ENCODE measurements around the gene RBMS2. TPM values are rescaled to one million over a fixed set of nuclear protein-coding genes. Genes with fewer than 3 reads are reported as not detected.
A peak's percentile ranks its signal among the peaks of the same experiment; 100 is the strongest.

The RBMS2 gene
- total RNA-seq, 1 donor from 2014 or later, result 37.2 TPM

- TF ChIP-seq, protein P1, sequence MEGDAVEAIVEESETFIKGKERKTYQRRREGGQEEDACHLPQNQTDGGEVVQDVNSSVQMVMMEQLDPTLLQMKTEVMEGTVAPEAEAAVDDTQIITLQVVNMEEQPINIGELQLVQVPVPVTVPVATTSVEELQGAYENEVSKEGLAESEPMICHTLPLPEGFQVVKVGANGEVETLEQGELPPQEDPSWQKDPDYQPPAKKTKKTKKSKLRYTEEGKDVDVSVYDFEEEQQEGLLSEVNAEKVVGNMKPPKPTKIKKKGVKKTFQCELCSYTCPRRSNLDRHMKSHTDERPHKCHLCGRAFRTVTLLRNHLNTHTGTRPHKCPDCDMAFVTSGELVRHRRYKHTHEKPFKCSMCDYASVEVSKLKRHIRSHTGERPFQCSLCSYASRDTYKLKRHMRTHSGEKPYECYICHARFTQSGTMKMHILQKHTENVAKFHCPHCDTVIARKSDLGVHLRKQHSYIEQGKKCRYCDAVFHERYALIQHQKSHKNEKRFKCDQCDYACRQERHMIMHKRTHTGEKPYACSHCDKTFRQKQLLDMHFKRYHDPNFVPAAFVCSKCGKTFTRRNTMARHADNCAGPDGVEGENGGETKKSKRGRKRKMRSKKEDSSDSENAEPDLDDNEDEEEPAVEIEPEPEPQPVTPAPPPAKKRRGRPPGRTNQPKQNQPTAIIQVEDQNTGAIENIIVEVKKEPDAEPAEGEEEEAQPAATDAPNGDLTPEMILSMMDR (IDR thresholded peaks at IDR 0.05; ENCODE audit: insufficient read depth, low read length, poor library complexity, severe bottlenecking), result no peak
- H3K36me3 ChIP-seq (ENCODE audit: control insufficient read depth, insufficient read depth, low read length), result no peaks in the 10 kb centered on the region
- no peak overlapping the region for H3K4me3 ChIP-seq (ENCODE audit: low read depth, low read length)
- no peaks in the 10 kb centered on the region for H3K27me3 ChIP-seq (ENCODE audit: control insufficient read depth, insufficient read depth, low read length)
- no peak for DNase-seq (ENCODE audit: low read depth)
These were observed 75.2 kb downstream of the RBMS2 start for GRCh38 chr12:56596815-56597214.

DNA sequence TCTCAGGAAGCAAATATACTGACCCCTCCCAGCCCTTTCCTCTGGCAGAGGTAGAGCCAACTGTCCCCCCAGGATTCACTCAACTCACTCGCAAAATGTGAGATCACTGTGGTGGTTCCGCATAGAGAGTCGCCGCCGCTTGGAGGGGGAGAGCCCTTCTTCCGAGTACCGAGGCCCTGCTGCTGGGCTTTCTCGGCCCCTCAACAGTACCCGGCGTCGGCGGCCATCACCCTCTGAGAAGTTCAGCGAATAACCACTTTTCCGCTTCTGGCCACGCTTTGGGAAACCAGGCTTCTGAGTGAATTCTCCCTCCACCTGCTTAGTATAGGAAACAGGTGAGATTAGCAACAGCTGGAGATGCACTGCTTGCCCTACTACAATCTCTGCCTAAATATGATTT, 77.4 kb downstream of the RBMS2 start:
- Histone ChIP-seq H3K4me3 (ENCODE audit: low read depth, low read length) (no peak overlapping the region), H3K27me3 (ENCODE audit: control insufficient read depth, insufficient read depth, low read length) (no peaks in the 10 kb centered on the region), H3K36me3 (ENCODE audit: control insufficient read depth, insufficient read depth, low read length) (no peaks in the 10 kb centered on the region)
- TF ChIP-seq, protein P1 (IDR thresholded peaks at IDR 0.05; ENCODE audit: insufficient read depth, low read length, poor library complexity, severe bottlenecking), result no peak
- no peak for DNase-seq (ENCODE audit: low read depth)

DNA sequence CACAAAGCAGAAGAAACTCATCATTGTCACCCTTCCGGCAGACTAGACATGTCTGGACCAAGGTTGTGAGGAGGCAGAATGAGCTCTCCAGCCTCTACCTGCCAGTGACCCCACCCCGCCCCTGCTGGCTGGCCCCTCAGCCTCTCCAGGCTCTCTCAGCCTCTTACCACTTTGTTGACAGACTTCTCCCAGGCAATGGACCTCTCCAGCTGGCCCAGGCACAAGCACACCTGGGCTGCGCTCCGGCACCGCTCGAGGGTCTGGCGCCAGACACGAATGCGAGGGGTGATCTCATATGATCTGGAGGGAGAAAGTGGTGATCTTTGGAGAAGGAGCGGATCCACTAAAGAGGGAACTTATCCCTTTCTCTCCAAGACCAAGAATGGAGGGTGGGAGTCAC, 78.2 kb downstream of the RBMS2 start:
- H3K36me3 ChIP-seq (ENCODE audit: control insufficient read depth, insufficient read depth, low read length), result no peaks in the 10 kb centered on the region
- H3K27me3 ChIP-seq (ENCODE audit: control insufficient read depth, insufficient read depth, low read length), result no peaks in the 10 kb centered on the region
- TF ChIP-seq, protein P1 (IDR thresholded peaks at IDR 0.05; ENCODE audit: insufficient read depth, low read length, poor library complexity, severe bottlenecking), result no peak
- no peak overlapping the region for H3K4me3 ChIP-seq (ENCODE audit: low read depth, low read length)
- no peak for DNase-seq (ENCODE audit: low read depth)

- Histone ChIP-seq H3K27me3 (ENCODE audit: control insufficient read depth, insufficient read depth, low read length) (no peaks in the 10 kb centered on the region), H3K4me3 (ENCODE audit: low read depth, low read length) (no peak overlapping the region), H3K36me3 (ENCODE audit: control insufficient read depth, insufficient read depth, low read length) (peaks cover 1% of the 10 kb centered on the region)
- TF ChIP-seq, protein P1 (IDR thresholded peaks at IDR 0.05; ENCODE audit: insufficient read depth, low read length, poor library complexity, severe bottlenecking), result no peak
- no peak for DNase-seq (ENCODE audit: low read depth)
These were observed 79.1 kb downstream of the RBMS2 start for GRCh38 chr12:56600753-56601152.

- TF ChIP-seq, protein P1 (IDR thresholded peaks at IDR 0.05; ENCODE audit: insufficient read depth, low read length, poor library complexity, severe bottlenecking), result peak; percentile 26
- Histone ChIP-seq H3K27me3 (ENCODE audit: control insufficient read depth, insufficient read depth, low read length) (no peaks in the 10 kb centered on the region), H3K36me3 (ENCODE audit: control insufficient read depth, insufficient read depth, low read length) (peaks cover 1% of the 10 kb centered on the region), H3K4me3 (ENCODE audit: low read depth, low read length) (no peak overlapping the region)
- DNase-seq (ENCODE audit: low read depth), result no peak
These were observed 79.9 kb downstream of the RBMS2 start for GRCh38 chr12:56601503-56601902.

DNA sequence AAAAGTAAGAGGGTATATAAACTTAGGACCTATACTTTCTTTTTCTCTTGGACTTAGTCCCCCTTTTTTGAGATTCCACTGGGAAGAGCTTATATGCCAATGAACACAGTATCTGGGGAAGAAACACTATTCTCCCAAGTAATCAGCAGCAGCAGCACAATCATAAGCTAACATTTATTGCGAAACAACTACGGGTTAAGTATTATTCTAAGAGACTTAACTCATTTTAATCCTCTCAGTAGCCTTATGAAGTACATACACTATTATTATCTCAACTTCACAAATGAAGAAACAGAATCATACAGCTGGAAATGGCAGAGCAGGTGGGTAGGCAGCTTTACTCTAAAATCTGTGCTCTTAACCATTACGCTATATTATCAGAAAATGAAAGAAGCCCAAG, 80.6 kb downstream of the RBMS2 start:
- H3K36me3 ChIP-seq (ENCODE audit: control insufficient read depth, insufficient read depth, low read length), result peaks cover 1% of the 10 kb centered on the region
- no peak for DNase-seq (ENCODE audit: low read depth)
- no peak overlapping the region for H3K4me3 ChIP-seq (ENCODE audit: low read depth, low read length)
- TF ChIP-seq, protein P1 (IDR thresholded peaks at IDR 0.05; ENCODE audit: insufficient read depth, low read length, poor library complexity, severe bottlenecking), result no peak
- H3K27me3 ChIP-seq (ENCODE audit: control insufficient read depth, insufficient read depth, low read length), result no peaks in the 10 kb centered on the region

Measured in kidney epithelial cell (primary cell).